Endothelial cell (in vitro differentiated cells): Measurements from ENCODE around the gene PRKD1. TPM values are rescaled to one million over a fixed set of nuclear protein-coding genes. Genes with fewer than 3 reads are reported as not detected.

Experiments
- DNase-seq: peaks from one replicate; pipeline ENCODE4 v3.0.0; 2021; ENCODE audit warnings: low spot score
- H3K27ac Mint-ChIP-seq: one replicate; pipeline ENCODE4 v1.8.0; 2021; ENCODE audit warnings: mixed read lengths, inconsistent platforms; ENCODE audit not compliant: unreplicated experiment
- H3K27me3 Mint-ChIP-seq: one replicate; pipeline ENCODE4 v1.8.0; 2021; ENCODE audit warnings: mild to moderate bottlenecking, moderate library complexity, mixed read lengths, inconsistent platforms; ENCODE audit not compliant: unreplicated experiment
- H3K36me3 Mint-ChIP-seq: one replicate; pipeline ENCODE4 v1.8.0; 2021; ENCODE audit warnings: mild to moderate bottlenecking, low read depth, mixed read lengths, inconsistent platforms; ENCODE audit not compliant: unreplicated experiment
- H3K4me1 Mint-ChIP-seq: one replicate; pipeline ENCODE4 v1.8.0; 2021; ENCODE audit warnings: mild to moderate bottlenecking, mixed read lengths, inconsistent platforms; ENCODE audit not compliant: unreplicated experiment
- H3K4me3 Mint-ChIP-seq: one replicate; pipeline ENCODE4 v1.8.0; 2021; ENCODE audit warnings: mild to moderate bottlenecking, mixed read lengths, inconsistent platforms; ENCODE audit not compliant: unreplicated experiment
- H3K9me3 Mint-ChIP-seq: one replicate; pipeline ENCODE4 v1.8.0; 2021; ENCODE audit warnings: mixed read lengths, inconsistent platforms; ENCODE audit not compliant: unreplicated experiment
- CTCF ChIP-seq: fragments of 200-600 bp; sonication (generic); IDR thresholded peaks from one replicate; pipeline ENCODE4 v1.5.0; 2021; ENCODE audit warnings: antibody characterized with exemption; ENCODE audit not compliant: unreplicated experiment
- total RNA-seq: library from RNA; stranded (reverse); fragmentation: NEBNext Ultra II Directional; extraction: Animal tissue kit (Norgen Biotek cat#: 25700); gene quantifications from one replicate; pipeline ENCODE4 v1.2.1, GENCODE V29; 2021; ENCODE audit not compliant: unreplicated experiment

PRKD1 gene
- total RNA-seq, 1 donor from 2014 or later: 9.0 TPM

GRCh38 chr14:29896354-29896821, 31.3 kb downstream of the PRKD1 start:
- H3K27ac Mint-ChIP-seq: no peak overlapping the region
- DNase-seq: no peak
- no peak overlapping the region for H3K4me3 Mint-ChIP-seq
- no peaks in the 10 kb centered on the region for H3K4me1 Mint-ChIP-seq
- peaks cover 5% of the 10 kb centered on the region for H3K27me3 Mint-ChIP-seq
- TF ChIP-seq CTCF: no peak
- H3K9me3 Mint-ChIP-seq: no peaks in the 10 kb centered on the region
- no peaks in the 10 kb centered on the region for H3K36me3 Mint-ChIP-seq

- H3K4me1 Mint-ChIP-seq: no peaks in the 10 kb centered on the region
- H3K27ac Mint-ChIP-seq: no peak overlapping the region
- no peak overlapping the region for H3K4me3 Mint-ChIP-seq
- peaks cover 5% of the 10 kb centered on the region for H3K27me3 Mint-ChIP-seq
- no peaks in the 10 kb centered on the region for H3K9me3 Mint-ChIP-seq
- TF ChIP-seq CTCF: no peak
- DNase-seq: no peak
- H3K36me3 Mint-ChIP-seq: no peaks in the 10 kb centered on the region
These were observed 32.0 kb downstream of the PRKD1 start for GRCh38 chr14:29895591-29896083.

- Mint-ChIP-seq H3K27ac (no peak overlapping the region), H3K4me1 (no peaks in the 10 kb centered on the region), H3K9me3 (no peaks in the 10 kb centered on the region), H3K36me3 (no peaks in the 10 kb centered on the region), H3K4me3 (no peak overlapping the region), H3K27me3 (peaks cover 5% of the 10 kb centered on the region)
- no peak for DNase-seq
- no peak for TF ChIP-seq CTCF
These were observed 33.7 kb downstream of the PRKD1 start for GRCh38 chr14:29893989-29894388.

- Mint-ChIP-seq H3K36me3 (no peaks in the 10 kb centered on the region), H3K27me3 (peaks cover 5% of the 10 kb centered on the region), H3K9me3 (no peaks in the 10 kb centered on the region), H3K27ac (no peak overlapping the region), H3K4me3 (no peak overlapping the region), H3K4me1 (no peaks in the 10 kb centered on the region)
- TF ChIP-seq CTCF: no peak
- DNase-seq: no peak
These were observed 35.3 kb downstream of the PRKD1 start for GRCh38 chr14:29892327-29892726.

GRCh38 chr14:29885988-29886387, 41.7 kb downstream of the PRKD1 start:
- Mint-ChIP-seq H3K4me3 (no peak overlapping the region), H3K4me1 (no peaks in the 10 kb centered on the region), H3K27me3 (peaks cover 2% of the 10 kb centered on the region), H3K27ac (no peak overlapping the region), H3K9me3 (no peaks in the 10 kb centered on the region), H3K36me3 (peaks cover 7% of the 10 kb centered on the region)
- TF ChIP-seq CTCF: no peak
- DNase-seq: no peak
